H1 (cell line): ENCODE data around the gene PTPRCAP. TPM values are rescaled to one million over a fixed set of nuclear protein-coding genes. Genes with fewer than 3 reads are reported as not detected.
A peak's percentile ranks its signal among the peaks of the same experiment; 100 is the strongest.

Experiments
- CBX8 ChIP-seq: fragments of 300-800, 300-1000 bp; sonication (generic); IDR thresholded peaks from 2 replicates; pipeline ENCODE4 v1.7.1; 2016; ENCODE audit warnings: low read depth, low read length, borderline replicate concordance
- CHD2 ChIP-seq: IDR thresholded peaks from 2 replicates; pipeline ENCODE4 v1.6.1; 2012; ENCODE audit warnings: low read length, improper control_type of control experiment
- JUN ChIP-seq: IDR thresholded peaks from 2 replicates; pipeline ENCODE4 v1.6.1; 2011; ENCODE audit warnings: low read depth, mild to moderate bottlenecking, improper control_type of control experiment, low read length
- MAX ChIP-seq: IDR thresholded peaks from 2 replicates; pipeline ENCODE4 v1.6.1; 2012; ENCODE audit warnings: inconsistent platforms
- POLR2A ChIP-seq, 2 experiments: IDR thresholded peaks; 1 replicate in 1 of 2; 2 replicates in 1 of 2; pipeline ENCODE4 v1.6.1; 2011; ENCODE audit warnings: low read depth in 2 of 2, low read length in 2 of 2, mild to moderate bottlenecking in 2 of 2; ENCODE audit errors: control extremely low read depth in 1 of 2
- POLR2AphosphoS5 ChIP-seq: IDR thresholded peaks from 2 replicates; pipeline ENCODE4 v1.6.1; 2011; ENCODE audit warnings: low read depth, low read length
- SIX5 ChIP-seq: IDR thresholded peaks from 2 replicates; pipeline ENCODE4 v1.6.1; 2011; ENCODE audit warnings: mild to moderate bottlenecking, low read depth, low read length
- TAF1 ChIP-seq: IDR thresholded peaks from 2 replicates; pipeline ENCODE4 v1.6.1; 2011; ENCODE audit warnings: mild to moderate bottlenecking, low read depth, low read length
- TEAD4 ChIP-seq: IDR thresholded peaks from 2 replicates; pipeline ENCODE4 v1.6.1; 2012; ENCODE audit warnings: low read depth, low read length, inconsistent platforms, mixed read lengths
- ZNF274 ChIP-seq: IDR thresholded peaks from 2 replicates; pipeline ENCODE4 v1.7.0; 2012; ENCODE audit warnings: low read length, borderline replicate concordance; ENCODE audit errors: extremely low read depth
- polyA plus RNA-seq, 7 experiments: library from polyadenylated mRNA; depleted of rRNA in 3 of 7; stranded (reverse) in 5 of 7; unstranded in 2 of 7; fragments of >200 nt in 5 of 7; fragments of 200-250 nt in 2 of 7; gene quantifications; 1 replicate in 5 of 7; 2 replicates in 1 of 7; 4 replicates in 1 of 7; pipeline versions ENCODE4 v1.2.1 to v1.2.3, GENCODE V29; 2011 to 2013; ENCODE audit warnings: missing spikeins in 2 of 7, mixed read lengths in 2 of 7
- total RNA-seq: library from RNA; stranded (reverse); fragmentation: NEBNext Ultra II Directional; extraction: Animal tissue kit (Norgen Biotek cat#: 25700); gene quantifications from 2 replicates; pipeline ENCODE4 v1.2.1, GENCODE V29; 2021

Gene PTPRCAP
- total and polyA plus RNA-seq, 2 of the 8 experiments (the other 6 are each of a cell fraction or from before 2014, with no cell fraction given) = 0.78 to 6.7 TPM

- TF ChIP-seq JUN = no peak
- TF ChIP-seq MAX = peak; percentile 100
- peak; percentile 92 for TF ChIP-seq TAF1
- TF ChIP-seq SIX5 = peak; percentile 29; the same call in 1 of the 2 replicates
- no peak for TF ChIP-seq CBX8
- peak in 1 of 2 experiments; percentile 64; a peak in 2 of 3 replicates for TF ChIP-seq POLR2A (IDR thresholded peaks at IDR 0.05; ENCODE audit: control extremely low read depth in 1 of 2, low read depth in 2 of 2, low read length in 2 of 2)
- no peak for TF ChIP-seq ZNF274
- peak; percentile 70 for TF ChIP-seq POLR2AphosphoS5
- TF ChIP-seq CHD2 = peak; percentile 80
- peak; percentile 65; the same call in 1 of the 2 replicates for TF ChIP-seq TEAD4
These were observed 45.6 kb upstream of the PTPRCAP start, which contains the start of gene AIP (continued) for GRCh38 chr11:67482827-67483798.
